Activated CD8-positive, alpha-beta memory T cell treated with anti-CD3 and anti-CD28 coated beads, Interleukin-2, amount 50 U/mL, for 48 hours (primary cell): ENCODE results near the gene BCLAF1.

Experiments
- DNase-seq: peaks from one replicate; pipeline ENCODE4 v3.0.0-alpha.2; 2020

The BCLAF1 gene

GRCh38 chr6:136289579-136290409 lies at the start of gene BCLAF1:
Gene BCLAF1 (minus strand): TSS chr6:136289846. CDS start chr6:136279866, 9,980 bp downstream.
- peak; percentile 99 for DNase-seq

GRCh38 chr6:136338486-136338885 lies 48.8 kb upstream of the BCLAF1 start:
- DNase-seq: no peak

- DNase-seq: no peak
Measured at GRCh38 chr6:136337606-136338005, 48.0 kb upstream of the BCLAF1 start.

GRCh38 chr6:136337121-136337520 lies 47.5 kb upstream of the BCLAF1 start:
- DNase-seq: no peak

- no peak for DNase-seq
Measured at GRCh38 chr6:136335736-136336363, 46.2 kb upstream of the BCLAF1 start.

- DNase-seq: no peak
Measured at GRCh38 chr6:136334853-136335252, 45.2 kb upstream of the BCLAF1 start.

GRCh38 chr6:136334465-136334846 lies 44.8 kb upstream of the BCLAF1 start:
- no peak for DNase-seq

GRCh38 chr6:136333824-136334464 lies 44.3 kb upstream of the BCLAF1 start:
- no peak for DNase-seq

GRCh38 chr6:136331461-136331860 lies 41.8 kb upstream of the BCLAF1 start:
- DNase-seq: no peak

- DNase-seq: no peak
Measured at GRCh38 chr6:136330634-136331033, 41.0 kb upstream of the BCLAF1 start.

- DNase-seq: no peak
Measured at GRCh38 chr6:136326038-136326553, 36.5 kb upstream of the BCLAF1 start.

GRCh38 chr6:136324686-136325380 lies 35.2 kb upstream of the BCLAF1 start:
- no peak for DNase-seq

GRCh38 chr6:136323431-136324112 lies 33.9 kb upstream of the BCLAF1 start:
- no peak for DNase-seq

- DNase-seq: no peak
Measured at GRCh38 chr6:136319732-136320131, 30.1 kb upstream of the BCLAF1 start.

GRCh38 chr6:136318676-136319075 lies 29.0 kb upstream of the BCLAF1 start:
- DNase-seq: no peak

GRCh38 chr6:136317971-136318370 lies 28.3 kb upstream of the BCLAF1 start:
- no peak for DNase-seq

GRCh38 chr6:136317021-136317694 lies 27.5 kb upstream of the BCLAF1 start:
- DNase-seq: peak; percentile 57

GRCh38 chr6:136315594-136315993 lies 25.9 kb upstream of the BCLAF1 start:
- no peak for DNase-seq

GRCh38 chr6:136312975-136313374 lies 23.3 kb upstream of the BCLAF1 start:
- no peak for DNase-seq

GRCh38 chr6:136309729-136310311 lies 20.2 kb upstream of the BCLAF1 start:
- no peak for DNase-seq

GRCh38 chr6:136309171-136309570 lies 19.5 kb upstream of the BCLAF1 start:
- no peak for DNase-seq
